ENCODE measurements around the gene P4HB. TPM values are rescaled to one million over a fixed set of nuclear protein-coding genes. Genes with fewer than 3 reads are reported as not detected.

The P4HB gene
- total and polyA plus RNA-seq, 2 donors (not counting 1 experiment from before 2014, with no cell fraction given) = 37.4 to 191 TPM

DNA sequence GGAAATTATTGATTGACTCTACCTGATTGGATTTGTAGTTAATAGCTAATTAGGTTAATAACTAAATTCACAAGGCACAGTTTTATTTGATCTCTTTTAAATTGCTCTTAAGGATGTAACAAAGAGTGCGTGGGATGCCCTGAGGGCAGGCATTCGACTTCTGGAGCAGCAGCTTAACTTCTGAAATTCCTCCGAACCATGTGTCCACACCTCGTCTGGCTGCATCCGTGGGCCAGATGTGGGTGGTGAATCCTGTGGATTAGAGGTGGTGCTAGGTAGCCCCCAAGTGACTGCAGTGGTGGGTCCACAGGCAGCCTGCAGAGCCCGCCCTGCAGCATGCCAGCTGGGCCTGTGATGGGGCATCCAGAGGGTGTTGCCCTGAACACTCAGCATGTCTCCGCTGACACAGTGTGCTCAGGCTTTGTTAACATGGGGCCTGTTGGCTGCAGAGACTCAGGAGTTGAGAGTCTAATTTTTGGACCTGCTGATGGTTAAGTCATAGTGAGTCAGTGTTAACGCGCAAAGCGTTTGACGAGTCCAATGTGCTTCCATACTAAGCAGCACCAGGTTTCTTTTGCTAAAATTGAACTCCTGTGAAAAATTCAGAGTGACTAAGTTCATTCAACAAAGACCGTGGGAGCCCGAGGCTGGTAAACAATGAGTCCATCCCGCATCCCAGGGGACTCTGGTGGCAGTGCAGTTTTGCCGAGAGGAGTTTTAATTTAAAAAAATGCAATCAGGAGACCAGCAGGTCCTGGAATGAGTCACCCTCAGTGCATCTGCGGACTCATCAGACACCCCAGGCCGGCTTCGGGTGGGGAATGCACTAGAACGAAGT lies 37.9 kb upstream of the P4HB start:
- peaks cover 7% of the 10 kb centered on the region for H3K27me3 Mint-ChIP-seq
- H3K4me2 ChIP-seq (replicated peaks; ENCODE audit: low read depth, low read length, poor library complexity, severe bottlenecking) = no peak overlapping the region
- peaks cover 5% of the 10 kb centered on the region for H3K79me2 ChIP-seq (ENCODE audit: control insufficient read depth, insufficient read depth, low read length)
- H3K9ac ChIP-seq (ENCODE audit: low read length) = no peak overlapping the region
- no peak overlapping the region for H3K4me3 Mint-ChIP-seq
- TF ChIP-seq, protein P1, sequence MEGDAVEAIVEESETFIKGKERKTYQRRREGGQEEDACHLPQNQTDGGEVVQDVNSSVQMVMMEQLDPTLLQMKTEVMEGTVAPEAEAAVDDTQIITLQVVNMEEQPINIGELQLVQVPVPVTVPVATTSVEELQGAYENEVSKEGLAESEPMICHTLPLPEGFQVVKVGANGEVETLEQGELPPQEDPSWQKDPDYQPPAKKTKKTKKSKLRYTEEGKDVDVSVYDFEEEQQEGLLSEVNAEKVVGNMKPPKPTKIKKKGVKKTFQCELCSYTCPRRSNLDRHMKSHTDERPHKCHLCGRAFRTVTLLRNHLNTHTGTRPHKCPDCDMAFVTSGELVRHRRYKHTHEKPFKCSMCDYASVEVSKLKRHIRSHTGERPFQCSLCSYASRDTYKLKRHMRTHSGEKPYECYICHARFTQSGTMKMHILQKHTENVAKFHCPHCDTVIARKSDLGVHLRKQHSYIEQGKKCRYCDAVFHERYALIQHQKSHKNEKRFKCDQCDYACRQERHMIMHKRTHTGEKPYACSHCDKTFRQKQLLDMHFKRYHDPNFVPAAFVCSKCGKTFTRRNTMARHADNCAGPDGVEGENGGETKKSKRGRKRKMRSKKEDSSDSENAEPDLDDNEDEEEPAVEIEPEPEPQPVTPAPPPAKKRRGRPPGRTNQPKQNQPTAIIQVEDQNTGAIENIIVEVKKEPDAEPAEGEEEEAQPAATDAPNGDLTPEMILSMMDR (IDR thresholded peaks at IDR 0.05) = no peak
- no peak for TF ChIP-seq EZH2 (IDR thresholded peaks at IDR 0.05; ENCODE audit: borderline replicate concordance, insufficient read depth, low read depth, low read length, poor library complexity, severe bottlenecking)
- POLR2A ChIA-PET = no interaction called here
- ATAC-seq (ENCODE audit: low read depth) (no peak), DNase-seq (no peak)
- CTCF ChIA-PET = interaction anchor here (1.1 kb wide), 1 partner anchor 29 kb away, joined by 3 read pairs; no protein-coding TSS in a partner anchor
- intact Hi-C loops (cut with micrococcal nuclease) = no loop called here
- peaks cover 2 to 35% of the 10 kb centered on the region in 2 experiments for H3K36me3 ChIP-seq (replicated peaks in 1 of 2; ENCODE audit: control extremely low read depth in 1 of 2, control insufficient read depth in 1 of 2, extremely low read depth in 1 of 2, insufficient read depth in 2 of 2, low read length in 1 of 2)
- H3K27ac ChIP-seq (ENCODE audit: low read length in 2 of 2) = no peak overlapping the region
- H2AFZ ChIP-seq (ENCODE audit: insufficient read depth, low read depth, low read length, poor library complexity, severe bottlenecking) = no peak overlapping the region
- no peaks in the 10 kb centered on the region for H3K9me3 Mint-ChIP-seq (ENCODE audit: insufficient read depth)
- peaks cover 6% of the 10 kb centered on the region for H3K4me1 Mint-ChIP-seq
- 94% methylated on average over 19 of the region's 19 CpGs for WGBS (ENCODE audit: insufficient coverage)
- H3K27me3 ChIP-seq (replicated peaks in 1 of 4; ENCODE audit: control extremely low read depth in 1 of 4, control insufficient read depth in 3 of 4, insufficient read depth in 4 of 4, low read length in 3 of 4) = peaks cover 0 to 20% (median 7%) of the 10 kb centered on the region in 4 experiments
- no peaks in the 10 kb centered on the region for H4K20me1 ChIP-seq (ENCODE audit: control insufficient read depth, insufficient read depth, low read length, poor library complexity, severe bottlenecking)
- no peak overlapping the region for H3K4me3 ChIP-seq (ENCODE audit: control extremely low read depth in 1 of 5, extremely low read depth in 1 of 5, insufficient read depth in 1 of 5, low read depth in 2 of 5, low read length in 4 of 5)
- H3K27ac Mint-ChIP-seq = no peak overlapping the region
- H3K4me1 ChIP-seq (ENCODE audit: control insufficient read depth in 2 of 2, insufficient read depth in 2 of 2, low read length in 2 of 2) = peaks cover 9 to 15% of the 10 kb centered on the region in 2 donors
- H3K9me3 ChIP-seq (ENCODE audit: control extremely low read depth in 1 of 3, control insufficient read depth in 2 of 3, insufficient read depth in 1 of 3, low read length in 2 of 3) = no peaks in the 10 kb centered on the region

DNA sequence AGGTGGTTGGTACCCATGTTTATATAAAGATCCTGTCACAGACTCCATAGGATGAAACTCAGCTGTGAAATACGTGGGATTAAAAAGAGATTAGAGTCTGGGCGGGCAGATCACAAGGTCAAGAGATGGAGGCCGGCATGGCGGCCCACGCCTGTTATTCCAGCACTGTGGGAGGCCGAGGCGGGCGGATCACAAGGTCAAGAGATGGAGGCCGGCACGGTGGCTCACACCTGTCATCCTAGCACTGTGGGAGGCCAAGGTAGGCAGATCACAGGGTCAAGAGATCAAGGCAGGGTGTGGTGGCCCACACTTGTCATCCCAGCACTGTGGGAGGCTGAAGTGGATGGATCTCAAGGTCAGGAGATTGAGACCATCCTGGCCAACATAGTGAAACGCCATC lies 35.1 kb upstream of the P4HB start:
- CTCF ChIA-PET = no interaction called here
- H3K27me3 ChIP-seq (replicated peaks in 1 of 4; ENCODE audit: control extremely low read depth in 1 of 4, control insufficient read depth in 3 of 4, insufficient read depth in 4 of 4, low read length in 3 of 4) = no peaks in the 10 kb centered on the region
- no peaks in the 10 kb centered on the region for H3K9me3 Mint-ChIP-seq (ENCODE audit: insufficient read depth)
- intact Hi-C loops (cut with micrococcal nuclease) = no loop called here
- no peak overlapping the region for H3K4me3 Mint-ChIP-seq
- H2AFZ ChIP-seq (ENCODE audit: insufficient read depth, low read depth, low read length, poor library complexity, severe bottlenecking) = no peak overlapping the region
- H3K4me3 ChIP-seq (ENCODE audit: control extremely low read depth in 1 of 5, extremely low read depth in 1 of 5, insufficient read depth in 1 of 5, low read depth in 2 of 5, low read length in 4 of 5) = no peak overlapping the region
- H3K36me3 ChIP-seq (replicated peaks in 1 of 2; ENCODE audit: control extremely low read depth in 1 of 2, control insufficient read depth in 1 of 2, extremely low read depth in 1 of 2, insufficient read depth in 2 of 2, low read length in 1 of 2) = peaks cover 2 to 32% of the 10 kb centered on the region in 2 experiments
- no peak for TF ChIP-seq EZH2 (IDR thresholded peaks at IDR 0.05; ENCODE audit: borderline replicate concordance, insufficient read depth, low read depth, low read length, poor library complexity, severe bottlenecking)
- TF ChIP-seq, protein P1 (IDR thresholded peaks at IDR 0.05) = no peak
- no peak for DNase-seq
- no peaks in the 10 kb centered on the region for H3K27me3 Mint-ChIP-seq
- peaks cover 3 to 17% of the 10 kb centered on the region in 2 donors for H3K4me1 ChIP-seq (ENCODE audit: control insufficient read depth in 2 of 2, insufficient read depth in 2 of 2, low read length in 2 of 2)
- H3K4me1 Mint-ChIP-seq = peaks cover 10% of the 10 kb centered on the region
- H3K9ac ChIP-seq (ENCODE audit: low read length) = no peak overlapping the region
- no peak overlapping the region for H3K4me2 ChIP-seq (replicated peaks; ENCODE audit: low read depth, low read length, poor library complexity, severe bottlenecking)
- WGBS (ENCODE audit: insufficient coverage) = 99% methylated on average over 7 of the region's 11 CpGs
- POLR2A ChIA-PET = no interaction called here
- no peak for ATAC-seq (ENCODE audit: low read depth)
- H3K9me3 ChIP-seq (ENCODE audit: control extremely low read depth in 1 of 3, control insufficient read depth in 2 of 3, insufficient read depth in 1 of 3, low read length in 2 of 3) = no peaks in the 10 kb centered on the region
- no peak overlapping the region for H3K27ac ChIP-seq (ENCODE audit: low read length in 2 of 2)
- no peaks in the 10 kb centered on the region for H4K20me1 ChIP-seq (ENCODE audit: control insufficient read depth, insufficient read depth, low read length, poor library complexity, severe bottlenecking)
- H3K27ac Mint-ChIP-seq = no peak overlapping the region
- H3K79me2 ChIP-seq (ENCODE audit: control insufficient read depth, insufficient read depth, low read length) = peaks cover 17% of the 10 kb centered on the region

Data from B cell (primary cell).